Spinal cord (tissue), 10 donors: ENCODE measurements around the gene SLC22A3. TPM values are rescaled to one million over a fixed set of nuclear protein-coding genes. Genes with fewer than 3 reads are reported as not detected.
"Not testable (repeated sequence)": the region's sequence is repeated elsewhere in the genome, so short reads cannot be mapped to it uniquely, and the experiment has no call there.

Experiments
- DNase-seq, 6 donors: peaks; one replicate each; pipeline versions ENCODE4 v3.0.0 to v3.0.0-alpha.2; 2013 to 2015; ENCODE audit warnings: low spot score in 6 of 6, low read depth in 4 of 6
- H3K27ac ChIP-seq: one replicate; pipeline ENCODE4 v1.5.1; 2013; ENCODE audit warnings: low read depth, low read length, control low read depth
- H3K27me3 ChIP-seq: one replicate; pipeline ENCODE4 v1.6.1; 2013; ENCODE audit warnings: low read length; ENCODE audit not compliant: control insufficient read depth, insufficient read depth
- H3K36me3 ChIP-seq: one replicate; pipeline ENCODE4 v1.6.1; 2013; ENCODE audit warnings: low read length; ENCODE audit not compliant: control insufficient read depth, insufficient read depth
- H3K4me1 ChIP-seq: one replicate; pipeline ENCODE4 v1.6.1; 2013; ENCODE audit warnings: low read length; ENCODE audit not compliant: control insufficient read depth, insufficient read depth
- H3K4me3 ChIP-seq: one replicate; pipeline ENCODE4 v1.5.1; 2013; ENCODE audit warnings: low read depth, low read length, control low read depth
- H3K9me3 ChIP-seq: one replicate; pipeline ENCODE4 v1.6.1; 2013; ENCODE audit warnings: low read length; ENCODE audit not compliant: control insufficient read depth, insufficient read depth
- WGBS: methylation state at CpG from one replicate; pipeline ENCODE4 v1.1.5; 2013; ENCODE audit warnings: missing lambda C conversion rate; ENCODE audit not compliant: insufficient coverage; 5-methylcytosine and 5-hydroxymethylcytosine counted together
- long read RNA-seq, 4 donors: transcript quantifications; one replicate each; lab custom pipeline, GENCODE V29; 2026
- polyA plus RNA-seq, 2 donors: library from polyadenylated mRNA; unstranded; fragments of 120-200 nt; gene quantifications; one replicate each; pipeline ENCODE4 v1.2.1, GENCODE V29; 2013; ENCODE audit not compliant: insufficient read length in 2 of 2
- total RNA-seq, 2 donors: library from RNA; depleted of rRNA in 1 of 2; stranded (reverse); fragments of 120-200 nt in 1 of 2; fragments of >200 nt in 1 of 2; gene quantifications; one replicate each; pipeline versions ENCODE4 v1.2.3 to v1.2.4, GENCODE V29; 2013 to 2014
- donor health status: healthy.

SLC22A3 gene
- 10 to 100 TPM; 16.5 to 49.4 TPM for total RNA-seq
- polyA plus RNA-seq, result 10 to 100 TPM in 1 of 2 donors, 1 to 10 TPM in 1; 8.0 to 16.8 TPM
- long read RNA-seq, donor 1, partial matches to known transcripts, result 0 of 3 reads
- long read RNA-seq, donor 1, other reads (novel, unspliced or antisense), result 0 of 3 reads
- long read RNA-seq, donor 2, result 0 reads
- long read RNA-seq, donor 3, partial matches to known transcripts, result 0 of 1 reads
- long read RNA-seq, donor 3, other reads (novel, unspliced or antisense), result 0 of 1 reads
- long read RNA-seq, donor 4, partial matches to known transcripts, result 16 of 18 reads
- long read RNA-seq, donor 4, other reads (novel, unspliced or antisense), result 0 of 18 reads

- no peaks in the 10 kb centered on the region for H3K9me3 ChIP-seq
- H3K4me3 ChIP-seq, result peak within 1 kb of the TSS; percentile 46
- DNase-seq, result peak in 4 of 6 donors; percentile 21 to 73 (median 53)
- WGBS, result under 1% methylated on average over 105 of the region's 105 CpGs
- H3K36me3 ChIP-seq, result no peaks in the 10 kb centered on the region
- peaks cover 10% of the 10 kb centered on the region for H3K4me1 ChIP-seq
- no peak within 1 kb of the TSS for H3K27ac ChIP-seq
- peaks cover 17% of the 10 kb centered on the region for H3K27me3 ChIP-seq
Measured at GRCh38 chr6:160348223-160349019, at the start of gene SLC22A3. Gene SLC22A3 (plus strand): TSS chr6:160348378. CDS start chr6:160348420, 42 bp downstream.

GRCh38 chr6:160299559-160299958 lies 48.6 kb upstream of the SLC22A3 start:
- H3K9me3 ChIP-seq, result no peaks in the 10 kb centered on the region
- peaks cover 15% of the 10 kb centered on the region for H3K4me1 ChIP-seq
- H3K36me3 ChIP-seq, result no peaks in the 10 kb centered on the region
- no peak overlapping the region for H3K4me3 ChIP-seq
- DNase-seq, result no peak
- WGBS, result 89% methylated on average over 10 of the region's 11 CpGs
- H3K27me3 ChIP-seq, result no peaks in the 10 kb centered on the region
- no peak overlapping the region for H3K27ac ChIP-seq

- DNase-seq, result peak in 1 of 6 donors; percentile 23
- WGBS, result 79% methylated on average over 14 of the region's 15 CpGs
- H3K27ac ChIP-seq, result no peak overlapping the region
- H3K9me3 ChIP-seq, result no peaks in the 10 kb centered on the region
- peaks cover 15% of the 10 kb centered on the region for H3K4me1 ChIP-seq
- H3K27me3 ChIP-seq, result no peaks in the 10 kb centered on the region
- no peak overlapping the region for H3K4me3 ChIP-seq
- H3K36me3 ChIP-seq, result no peaks in the 10 kb centered on the region
Measured at GRCh38 chr6:160300076-160300695, 48.0 kb upstream of the SLC22A3 start.

- no peaks in the 10 kb centered on the region for H3K27me3 ChIP-seq
- DNase-seq, result peak in 1 of 6 donors; percentile 17
- H3K4me1 ChIP-seq, result peaks cover 17% of the 10 kb centered on the region
- 49% methylated on average over 4 of the region's 4 CpGs for WGBS
- no peaks in the 10 kb centered on the region for H3K36me3 ChIP-seq
- H3K4me3 ChIP-seq, result no peak overlapping the region
- H3K27ac ChIP-seq, result peak overlapping the region; percentile 40
- no peaks in the 10 kb centered on the region for H3K9me3 ChIP-seq
Measured at GRCh38 chr6:160301339-160301738, 46.8 kb upstream of the SLC22A3 start.

- not testable (repeated sequence) for H3K27ac ChIP-seq, H3K9me3 ChIP-seq, H3K36me3 ChIP-seq, H3K4me3 ChIP-seq, DNase-seq, H3K27me3 ChIP-seq
- H3K4me1 ChIP-seq, result peaks cover 22% of the 10 kb centered on the region
- WGBS, result 100% methylated on average over 1 of the region's 2 CpGs
Measured at GRCh38 chr6:160302431-160303082, 45.6 kb upstream of the SLC22A3 start.

GRCh38 chr6:160303806-160304205 lies 44.4 kb upstream of the SLC22A3 start:
- Histone ChIP-seq H3K36me3 (no peaks in the 10 kb centered on the region), H3K27ac (no peak overlapping the region), H3K27me3 (no peaks in the 10 kb centered on the region), H3K4me3 (no peak overlapping the region), H3K4me1 (peaks cover 20% of the 10 kb centered on the region), H3K9me3 (peaks cover 2% of the 10 kb centered on the region)
- 78% methylated on average over 2 of the region's 2 CpGs for WGBS
- no peak for DNase-seq

- Histone ChIP-seq H3K36me3 (no peaks in the 10 kb centered on the region), H3K4me3 (no peak overlapping the region), H3K9me3 (peaks cover 2% of the 10 kb centered on the region), H3K27me3 (no peaks in the 10 kb centered on the region), H3K27ac (no peak overlapping the region), H3K4me1 (peaks cover 11% of the 10 kb centered on the region)
- DNase-seq, result peak in 4 of 6 donors; percentile 35 to 85 (median 68)
- 45% methylated on average over 5 of the region's 7 CpGs for WGBS
Measured at GRCh38 chr6:160305926-160306713, 42.1 kb upstream of the SLC22A3 start.

GRCh38 chr6:160309718-160310117 lies 38.5 kb upstream of the SLC22A3 start:
- no peak for DNase-seq
- H3K4me1 ChIP-seq, result peaks cover 8% of the 10 kb centered on the region
- H3K27me3 ChIP-seq, result no peaks in the 10 kb centered on the region
- H3K36me3 ChIP-seq, result no peaks in the 10 kb centered on the region
- peaks cover 7% of the 10 kb centered on the region for H3K9me3 ChIP-seq
- no peak overlapping the region for H3K27ac ChIP-seq
- H3K4me3 ChIP-seq, result no peak overlapping the region

GRCh38 chr6:160312900-160313299 lies 35.3 kb upstream of the SLC22A3 start:
- whole genome bisulfite sequencing, result no CpG with 5 or more reads among the region's 2 CpGs
- Histone ChIP-seq H3K27me3 (no peaks in the 10 kb centered on the region), H3K4me1 (no peaks in the 10 kb centered on the region), H3K4me3 (no peak overlapping the region), H3K36me3 (no peaks in the 10 kb centered on the region), H3K9me3 (peaks cover 7% of the 10 kb centered on the region), H3K27ac (no peak overlapping the region)
- DNase-seq, result no peak
